Hematopoietic multipotent progenitor cell treated with erythropoietin and hydrocortisone succinate and interleukin-3 and kit ligand, for 17 days (in vitro differentiated cells): ENCODE results near the gene STAT5B.
A peak's percentile ranks its signal among the peaks of the same experiment; 100 is the strongest.

Source experiments
- DNase-seq: peaks from one replicate; pipeline ENCODE4 v3.0.0-alpha.2; 2015; ENCODE audit warnings: low spot score

The STAT5B gene

DNA sequence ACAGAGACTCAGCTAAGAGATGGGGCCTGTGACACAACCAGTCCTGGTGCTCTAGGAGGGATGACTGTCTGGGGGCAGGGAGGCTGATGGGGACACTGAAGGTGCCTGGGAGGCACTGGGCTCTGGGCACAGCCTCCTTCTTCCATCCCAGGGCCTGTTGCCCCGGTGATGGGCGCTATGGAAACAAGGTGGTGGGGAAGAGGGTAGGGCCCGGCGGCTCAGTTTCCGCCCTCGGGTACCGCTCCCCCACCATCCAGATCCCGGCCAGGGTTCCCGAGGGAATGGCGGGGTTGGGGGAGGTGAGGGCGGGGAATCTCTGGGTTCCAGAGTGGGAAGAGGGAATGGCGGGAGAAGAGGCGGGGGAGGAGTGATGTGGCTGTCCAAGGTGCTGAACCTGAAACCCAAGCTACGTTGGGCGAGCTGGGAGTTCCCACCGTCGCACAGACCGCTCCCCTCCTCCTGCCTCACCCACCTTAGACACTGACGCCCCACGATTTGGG, 96.2 kb downstream of the STAT5B start:
- DNase-seq = no peak

DNA sequence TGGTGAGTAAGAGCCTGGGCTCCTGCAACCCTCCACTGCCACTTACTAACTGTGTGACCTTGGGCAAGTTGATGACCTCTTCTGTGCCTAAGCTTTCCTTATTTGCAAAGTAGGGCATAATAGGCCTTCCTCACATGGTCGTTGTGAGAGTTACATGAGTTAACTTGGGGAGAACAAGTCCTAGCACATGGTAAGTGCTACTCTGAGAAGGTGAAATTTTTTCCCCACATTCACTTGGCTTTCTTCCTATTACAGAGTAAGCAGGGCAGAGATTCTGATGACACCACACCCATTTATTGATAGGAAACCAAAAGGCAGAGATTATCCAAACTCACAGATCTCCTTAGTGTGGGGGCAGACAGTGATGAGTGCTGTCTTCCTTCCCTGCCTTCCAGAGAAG, 96.9 kb downstream of the STAT5B start:
- DNase-seq = no peak

DNA sequence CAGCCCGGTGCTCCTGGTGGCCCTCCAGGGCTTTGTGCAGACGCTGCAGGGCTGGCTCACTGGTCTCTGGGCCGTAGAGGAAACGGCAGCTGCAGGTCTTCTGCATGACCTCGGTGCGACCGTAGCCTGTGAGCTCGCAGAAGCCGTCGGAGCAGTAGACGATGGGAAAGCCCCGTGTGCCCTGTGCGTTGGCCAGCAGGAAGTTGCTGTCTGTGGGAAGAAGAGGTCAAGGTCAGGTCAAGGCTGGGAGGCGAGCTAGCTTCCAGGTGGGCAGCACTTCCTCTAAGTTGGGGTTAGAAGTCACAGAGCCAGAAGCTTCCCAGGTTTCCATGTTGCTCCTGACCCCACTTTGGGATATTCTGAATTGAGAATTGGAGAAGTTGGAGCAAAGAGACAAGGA, 97.4 kb downstream of the STAT5B start:
- no peak for DNase-seq

DNA sequence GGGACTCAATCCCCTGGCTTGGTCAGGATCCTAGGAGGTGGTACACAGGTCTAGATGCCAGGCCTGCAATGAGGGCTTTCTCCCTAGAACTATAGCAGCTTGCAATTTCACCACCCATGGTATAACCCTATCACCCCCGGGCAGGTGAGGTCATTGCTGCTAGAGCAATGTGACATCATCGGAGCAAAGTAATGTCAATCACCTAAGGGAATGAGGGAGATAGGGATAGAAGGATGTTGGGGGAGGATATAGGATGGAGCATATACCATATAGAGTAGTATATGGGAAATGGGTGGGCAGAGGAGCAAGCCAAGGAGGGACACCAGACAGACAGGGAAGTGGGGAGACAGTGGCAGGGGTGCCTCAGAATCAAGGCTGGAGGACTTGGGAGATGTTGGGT, 98.5 kb downstream of the STAT5B start:
- no peak for DNase-seq

DNA sequence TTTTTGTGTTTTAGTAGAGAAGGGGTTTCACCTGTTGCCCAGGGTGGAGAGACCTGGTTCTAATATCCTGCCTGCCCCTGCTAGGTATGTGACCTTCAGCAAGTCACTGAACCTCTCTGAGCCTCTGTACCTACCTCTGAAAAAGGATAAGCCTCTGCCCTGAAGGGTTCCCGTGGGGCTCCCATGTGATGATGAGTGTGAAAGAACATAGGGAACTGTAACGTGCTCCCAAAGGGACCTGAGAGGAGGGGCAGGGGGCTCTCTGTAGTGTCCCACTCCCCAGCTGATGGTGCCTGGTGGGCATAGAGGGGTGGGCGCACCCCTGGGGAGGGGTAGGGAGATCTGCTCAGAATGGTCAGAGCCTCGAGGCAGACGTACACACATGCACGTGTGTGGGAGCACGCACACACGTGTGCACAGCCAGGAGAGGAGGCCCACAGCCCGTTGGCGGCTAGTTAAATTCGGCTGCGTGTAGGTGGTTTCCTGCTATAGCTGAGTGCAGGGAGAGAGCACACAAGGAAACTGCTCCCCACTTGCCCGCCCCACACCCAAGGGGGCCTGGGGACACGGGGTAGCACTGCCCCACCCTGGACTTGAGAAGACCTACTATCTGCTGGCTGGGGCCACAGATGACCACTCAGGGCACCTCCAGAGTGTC, 101.9 kb downstream of the STAT5B start:
- no peak for DNase-seq

DNA sequence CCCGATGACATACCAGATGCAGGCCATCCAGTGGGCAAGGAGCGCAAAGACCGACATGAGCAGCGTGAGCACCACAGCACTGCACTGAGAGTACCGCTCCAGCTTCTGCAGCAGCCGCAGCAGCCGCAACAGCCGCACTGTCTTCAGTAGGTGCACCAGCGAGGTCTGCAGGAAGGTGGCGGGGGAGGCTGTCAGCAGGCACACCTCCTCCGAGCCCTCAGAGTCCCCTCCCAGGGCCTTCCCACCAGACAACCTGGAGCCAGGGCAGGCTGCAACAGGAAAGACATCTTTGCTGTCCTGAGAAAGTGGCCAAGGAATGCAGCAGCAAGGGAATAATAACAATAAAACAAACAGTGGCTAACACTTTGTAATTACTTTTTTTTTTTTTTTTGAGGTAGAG, 104.4 kb downstream of the STAT5B start:
- no peak for DNase-seq

DNA sequence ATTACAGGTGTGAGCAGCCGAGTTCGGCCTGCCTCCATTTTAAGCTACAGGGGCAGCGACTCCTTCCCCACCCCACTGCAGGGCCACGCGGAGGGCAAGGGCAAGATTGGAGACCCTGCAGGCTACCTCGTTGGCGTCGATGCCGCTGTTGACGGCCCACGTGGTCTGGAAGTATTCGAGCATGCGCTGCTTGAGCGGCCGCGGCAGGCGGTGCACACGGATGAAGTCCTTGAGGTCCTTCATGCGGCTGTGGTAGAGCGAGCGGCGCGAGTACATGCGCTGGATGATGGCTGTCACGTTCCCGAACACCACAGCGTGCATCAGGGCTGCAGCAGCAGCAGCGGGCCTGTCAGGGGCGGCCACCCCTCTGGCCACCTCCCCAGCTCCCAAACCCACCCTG, 106.8 kb downstream of the STAT5B start:
- DNase-seq = no peak

DNA sequence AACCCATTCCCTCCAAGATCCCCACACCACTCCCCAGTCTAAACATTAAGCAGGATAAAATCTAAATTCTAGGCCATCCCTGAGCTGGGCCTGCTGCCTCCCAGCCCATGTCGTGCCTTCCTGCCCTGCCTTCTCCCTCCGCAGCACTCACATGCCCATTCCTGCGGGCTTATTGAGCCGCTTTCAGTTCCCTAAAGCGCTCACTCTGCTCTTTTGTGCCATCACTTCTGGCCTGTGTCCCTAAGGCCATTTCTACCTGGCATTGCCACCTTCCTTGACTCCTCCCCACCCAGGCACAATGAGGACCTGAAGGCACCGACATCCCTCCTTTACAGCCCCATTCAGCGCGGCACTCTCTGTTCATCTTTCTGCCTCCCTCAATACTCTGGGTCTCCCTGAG, 108.4 kb downstream of the STAT5B start:
- no peak for DNase-seq

DNA sequence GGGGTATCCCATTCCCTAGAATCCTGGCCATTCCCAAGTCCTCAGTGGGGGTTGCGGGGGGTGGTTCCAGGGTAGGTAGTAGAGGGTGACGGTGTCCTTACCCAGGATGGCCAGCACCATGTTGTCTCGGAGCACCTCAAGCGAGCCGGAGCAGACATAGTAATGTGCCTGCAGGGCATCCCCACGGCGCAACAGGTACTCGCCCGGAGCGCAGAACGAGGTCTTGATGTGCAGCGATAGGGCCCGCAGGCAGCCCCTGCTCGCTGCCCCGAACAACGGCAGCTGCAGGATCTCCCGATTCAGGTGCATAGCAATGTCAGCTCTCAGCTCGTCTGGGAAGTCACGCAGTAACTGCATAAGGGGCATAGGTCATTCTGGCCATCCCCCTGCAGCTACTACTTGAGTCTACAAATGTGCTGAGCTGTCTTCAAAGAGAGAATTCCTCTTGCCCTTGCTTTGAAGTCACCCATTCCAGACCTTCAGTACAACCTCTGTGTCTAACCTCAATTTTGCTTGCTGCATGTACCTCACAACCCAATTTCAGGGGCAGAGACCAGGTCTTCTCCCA, 109.9 kb downstream of the STAT5B start:
- DNase-seq = no peak

DNA sequence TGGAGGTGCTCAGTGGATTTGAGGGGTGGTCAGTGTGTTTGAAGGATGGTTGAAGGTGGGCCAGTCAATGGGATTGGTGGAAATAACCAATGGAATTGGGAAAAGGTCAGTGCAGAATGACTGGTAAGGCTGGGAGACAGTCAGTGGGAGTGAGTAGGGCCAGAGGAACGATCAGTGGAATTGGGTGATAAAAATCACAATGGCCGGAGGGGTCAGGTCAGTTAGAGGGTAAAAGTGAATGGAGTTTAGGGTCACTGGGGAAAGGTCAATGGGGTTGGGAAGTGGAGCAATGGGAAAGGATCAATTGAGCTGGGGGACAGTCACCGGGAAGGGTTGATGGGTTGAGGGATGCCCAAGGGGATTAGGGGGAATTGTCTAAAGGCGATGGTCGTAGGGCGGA, 110.4 kb downstream of the STAT5B start:
- no peak for DNase-seq

DNA sequence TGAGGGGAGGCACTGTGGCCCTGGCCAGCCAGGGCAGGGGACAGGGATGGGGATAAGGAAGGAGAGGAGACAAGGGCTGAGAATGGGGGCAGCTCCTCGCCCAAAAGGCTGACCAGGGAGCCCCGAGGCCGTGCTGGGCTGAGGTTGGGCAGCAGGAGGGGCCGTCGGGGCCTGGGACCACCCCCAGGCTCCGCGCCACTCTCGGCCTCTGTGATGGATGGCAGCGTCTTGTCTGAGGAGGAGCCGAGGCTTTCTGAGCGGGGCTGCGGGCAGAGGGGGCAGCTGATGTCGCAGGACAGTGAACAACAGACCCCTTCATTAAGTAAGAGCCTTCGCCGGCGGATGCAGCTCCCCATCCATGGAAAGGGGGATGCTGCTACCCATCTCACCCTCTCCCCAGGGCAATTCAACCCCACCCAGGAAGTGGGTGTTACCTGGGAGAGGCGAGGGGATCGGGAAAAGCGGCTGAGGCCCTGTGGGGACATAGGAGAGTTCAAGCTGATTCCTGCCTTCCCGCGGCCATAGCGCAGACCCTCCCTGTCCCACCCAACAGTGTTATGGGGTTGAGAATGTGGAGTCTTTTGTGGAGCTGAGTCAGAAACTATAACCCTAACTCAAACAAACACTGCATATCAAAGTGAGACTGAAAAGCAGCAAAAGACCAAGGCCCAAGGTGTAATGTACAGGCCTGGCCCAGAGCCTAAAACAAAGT, 112.3 kb downstream of the STAT5B start:
- DNase-seq = no peak

DNA sequence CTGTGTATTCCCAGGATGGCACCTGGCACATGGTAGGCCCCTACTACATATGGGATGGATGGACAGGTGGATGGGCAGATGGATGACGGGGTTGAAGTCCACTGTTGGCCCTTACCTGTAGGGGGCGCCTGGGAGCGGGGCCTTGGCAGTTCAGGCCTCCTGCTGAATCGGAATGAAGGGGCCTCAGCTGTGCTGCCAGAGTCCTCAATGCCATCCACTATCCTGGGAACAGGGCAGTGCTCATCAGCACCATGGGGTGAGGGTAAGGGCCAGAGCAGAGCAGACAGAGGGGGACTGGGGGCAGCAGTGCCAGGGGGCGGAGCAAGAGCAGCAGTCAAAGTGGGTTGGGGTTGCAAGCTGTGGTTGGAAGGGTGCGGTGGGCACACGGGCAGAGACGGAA, 113.1 kb downstream of the STAT5B start:
- DNase-seq = peak; percentile 51

DNA sequence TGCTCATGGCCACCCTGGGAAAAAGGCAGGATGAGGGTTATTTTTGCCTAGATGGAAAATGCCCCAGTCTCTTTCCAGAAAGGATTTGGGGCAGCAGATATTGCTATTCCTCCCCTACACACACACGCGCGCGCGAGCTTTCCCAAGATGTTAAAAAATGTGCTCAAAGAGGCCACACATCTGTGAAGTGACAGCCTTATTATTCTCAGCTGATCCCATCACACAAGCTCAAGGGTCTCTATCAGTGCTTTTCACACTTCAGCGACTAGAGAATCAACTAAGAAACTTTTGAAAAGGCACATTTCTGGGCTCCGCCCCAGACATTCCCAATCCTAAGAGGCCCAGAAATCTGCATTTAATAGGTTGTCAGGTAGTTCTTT, 115.7 kb downstream of the STAT5B start:
- no peak for DNase-seq

DNA sequence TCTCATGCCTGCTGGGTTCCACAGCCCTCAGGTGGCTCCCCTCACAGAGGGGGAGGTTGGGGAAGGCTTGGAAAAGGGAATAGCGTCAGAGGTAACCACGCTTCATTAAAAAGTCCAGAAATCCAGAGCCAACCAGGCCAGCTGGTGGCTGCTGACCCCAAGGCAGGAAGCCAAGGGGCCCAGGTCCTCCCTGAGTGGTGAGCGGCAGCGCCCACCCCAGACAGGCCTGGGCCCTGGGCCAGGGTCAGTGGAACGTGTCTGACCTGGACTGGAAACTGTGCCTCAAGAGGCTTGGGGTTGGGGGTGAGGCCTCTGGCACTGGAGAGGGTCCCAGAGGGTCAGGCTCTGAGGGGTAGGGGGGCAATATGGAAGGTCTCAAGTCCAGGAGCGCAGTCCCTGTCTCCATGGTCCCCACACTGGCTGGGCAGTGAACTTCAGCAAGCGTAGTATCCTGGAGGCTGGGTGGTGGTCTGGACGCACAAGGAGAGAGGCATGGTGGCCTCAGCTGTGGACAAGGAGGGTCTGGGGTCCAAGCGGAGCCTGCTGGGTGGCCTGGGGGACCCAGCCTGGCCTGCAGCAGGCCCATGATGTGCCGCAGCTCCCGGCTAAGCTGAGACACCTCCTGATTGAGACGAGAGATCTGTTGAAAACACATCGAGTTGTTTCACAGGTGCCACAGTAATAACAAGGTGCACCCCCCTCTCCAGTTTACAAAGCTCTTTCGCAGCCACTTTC, 116.2 kb downstream of the STAT5B start:
- no peak for DNase-seq

DNA sequence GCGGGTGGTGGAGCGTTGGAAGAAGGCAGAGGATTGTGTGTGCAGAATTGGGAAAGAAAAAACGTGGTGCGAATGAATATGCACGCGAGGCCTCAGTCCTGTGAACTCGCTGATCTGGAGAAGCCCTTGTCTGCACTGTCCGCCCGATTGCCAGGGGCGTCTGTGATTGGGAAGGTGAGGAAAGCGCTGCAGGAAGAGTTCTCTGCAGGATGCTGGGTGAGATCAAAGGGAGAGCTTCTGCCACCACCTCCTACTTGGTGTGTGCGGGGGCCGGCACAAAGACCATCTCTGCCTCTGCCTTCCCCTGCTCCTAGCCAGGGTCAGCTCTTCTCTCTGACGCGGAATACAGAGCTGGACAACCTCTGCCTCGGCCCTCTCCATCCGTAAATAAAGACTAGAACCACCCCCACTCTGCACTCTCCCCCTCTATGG, 120.6 kb downstream of the STAT5B start:
- no peak for DNase-seq

DNA sequence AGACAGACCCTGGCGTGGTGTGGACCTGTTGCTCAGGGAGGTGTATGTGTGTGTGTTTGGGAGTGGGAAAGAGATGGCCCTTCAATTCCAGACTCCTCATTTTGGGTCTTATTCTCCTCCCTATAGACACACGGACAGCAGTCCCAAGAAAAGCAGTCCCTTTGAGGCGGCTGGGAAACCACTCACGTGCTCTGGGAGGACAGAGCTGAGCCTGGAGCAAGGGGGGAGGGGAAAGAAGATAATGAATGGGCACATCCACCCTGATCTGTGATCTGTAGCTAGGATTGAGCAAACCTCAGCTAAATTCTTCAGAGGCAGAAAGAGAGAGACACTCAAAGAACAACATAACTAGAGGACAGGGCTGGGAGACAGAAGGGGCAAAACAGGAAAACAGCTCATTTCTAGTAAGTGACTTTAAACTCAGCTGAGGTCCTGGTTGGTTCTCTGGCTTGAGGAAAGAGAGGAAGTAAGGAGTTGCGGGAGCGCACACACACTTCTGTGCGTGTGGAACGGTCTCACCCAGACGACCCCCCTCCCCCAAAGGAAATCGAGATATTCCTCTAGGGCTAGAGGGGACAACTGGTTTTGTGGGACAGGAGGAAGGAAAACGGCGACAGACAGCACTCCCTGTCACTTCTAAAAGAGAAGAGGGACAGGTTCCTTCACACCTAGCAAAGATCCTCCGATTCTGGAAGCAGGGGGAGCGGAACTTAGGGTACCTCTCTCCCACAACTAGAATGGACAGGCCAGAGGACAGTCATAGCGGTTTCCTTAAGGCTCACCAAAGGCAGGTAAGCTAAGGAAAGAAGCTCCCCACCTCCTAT, 122.1 kb downstream of the STAT5B start:
- peak; percentile 18 for DNase-seq
